ENCODE data around the gene DIDO1. TPM values are rescaled to one million over a fixed set of nuclear protein-coding genes. Genes with fewer than 3 reads are reported as not detected.

DIDO1 gene
- total and polyA plus RNA-seq, 2 of the 13 experiments (the other 11 are each of a cell fraction or from before 2014, with no cell fraction given): 75.0 to 75.1 TPM

DNA sequence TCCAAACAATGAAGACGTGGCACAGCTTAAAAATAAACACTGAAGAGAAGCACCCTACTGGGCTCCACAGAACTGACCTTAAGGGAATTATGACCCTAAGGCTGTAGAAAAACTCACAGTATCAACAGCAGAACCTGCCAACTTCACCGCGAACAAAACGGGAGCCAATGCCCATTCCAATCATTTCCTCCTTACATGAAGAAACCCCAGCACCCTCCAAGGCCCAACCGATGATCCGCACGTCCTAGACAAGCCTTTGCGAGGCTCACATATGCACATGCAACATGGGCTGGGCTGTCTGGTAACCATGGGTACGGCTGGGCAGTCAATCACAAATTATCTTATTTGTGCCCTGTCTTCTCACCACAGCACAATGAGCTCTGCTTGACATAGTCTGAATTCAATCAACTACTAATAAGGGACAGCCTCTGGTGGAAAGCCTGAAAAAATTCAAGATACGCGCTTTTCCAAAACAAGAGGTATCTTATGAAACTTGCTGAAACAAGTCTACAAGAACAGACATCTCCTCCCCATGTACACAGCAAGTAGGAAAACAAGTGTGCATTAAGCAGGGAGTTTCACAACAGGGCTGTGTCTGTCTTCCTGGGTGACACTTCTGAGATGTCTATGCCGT lies 1.7 kb downstream of the DIDO1 start (continued):
- TF ChIP-seq, protein P1, sequence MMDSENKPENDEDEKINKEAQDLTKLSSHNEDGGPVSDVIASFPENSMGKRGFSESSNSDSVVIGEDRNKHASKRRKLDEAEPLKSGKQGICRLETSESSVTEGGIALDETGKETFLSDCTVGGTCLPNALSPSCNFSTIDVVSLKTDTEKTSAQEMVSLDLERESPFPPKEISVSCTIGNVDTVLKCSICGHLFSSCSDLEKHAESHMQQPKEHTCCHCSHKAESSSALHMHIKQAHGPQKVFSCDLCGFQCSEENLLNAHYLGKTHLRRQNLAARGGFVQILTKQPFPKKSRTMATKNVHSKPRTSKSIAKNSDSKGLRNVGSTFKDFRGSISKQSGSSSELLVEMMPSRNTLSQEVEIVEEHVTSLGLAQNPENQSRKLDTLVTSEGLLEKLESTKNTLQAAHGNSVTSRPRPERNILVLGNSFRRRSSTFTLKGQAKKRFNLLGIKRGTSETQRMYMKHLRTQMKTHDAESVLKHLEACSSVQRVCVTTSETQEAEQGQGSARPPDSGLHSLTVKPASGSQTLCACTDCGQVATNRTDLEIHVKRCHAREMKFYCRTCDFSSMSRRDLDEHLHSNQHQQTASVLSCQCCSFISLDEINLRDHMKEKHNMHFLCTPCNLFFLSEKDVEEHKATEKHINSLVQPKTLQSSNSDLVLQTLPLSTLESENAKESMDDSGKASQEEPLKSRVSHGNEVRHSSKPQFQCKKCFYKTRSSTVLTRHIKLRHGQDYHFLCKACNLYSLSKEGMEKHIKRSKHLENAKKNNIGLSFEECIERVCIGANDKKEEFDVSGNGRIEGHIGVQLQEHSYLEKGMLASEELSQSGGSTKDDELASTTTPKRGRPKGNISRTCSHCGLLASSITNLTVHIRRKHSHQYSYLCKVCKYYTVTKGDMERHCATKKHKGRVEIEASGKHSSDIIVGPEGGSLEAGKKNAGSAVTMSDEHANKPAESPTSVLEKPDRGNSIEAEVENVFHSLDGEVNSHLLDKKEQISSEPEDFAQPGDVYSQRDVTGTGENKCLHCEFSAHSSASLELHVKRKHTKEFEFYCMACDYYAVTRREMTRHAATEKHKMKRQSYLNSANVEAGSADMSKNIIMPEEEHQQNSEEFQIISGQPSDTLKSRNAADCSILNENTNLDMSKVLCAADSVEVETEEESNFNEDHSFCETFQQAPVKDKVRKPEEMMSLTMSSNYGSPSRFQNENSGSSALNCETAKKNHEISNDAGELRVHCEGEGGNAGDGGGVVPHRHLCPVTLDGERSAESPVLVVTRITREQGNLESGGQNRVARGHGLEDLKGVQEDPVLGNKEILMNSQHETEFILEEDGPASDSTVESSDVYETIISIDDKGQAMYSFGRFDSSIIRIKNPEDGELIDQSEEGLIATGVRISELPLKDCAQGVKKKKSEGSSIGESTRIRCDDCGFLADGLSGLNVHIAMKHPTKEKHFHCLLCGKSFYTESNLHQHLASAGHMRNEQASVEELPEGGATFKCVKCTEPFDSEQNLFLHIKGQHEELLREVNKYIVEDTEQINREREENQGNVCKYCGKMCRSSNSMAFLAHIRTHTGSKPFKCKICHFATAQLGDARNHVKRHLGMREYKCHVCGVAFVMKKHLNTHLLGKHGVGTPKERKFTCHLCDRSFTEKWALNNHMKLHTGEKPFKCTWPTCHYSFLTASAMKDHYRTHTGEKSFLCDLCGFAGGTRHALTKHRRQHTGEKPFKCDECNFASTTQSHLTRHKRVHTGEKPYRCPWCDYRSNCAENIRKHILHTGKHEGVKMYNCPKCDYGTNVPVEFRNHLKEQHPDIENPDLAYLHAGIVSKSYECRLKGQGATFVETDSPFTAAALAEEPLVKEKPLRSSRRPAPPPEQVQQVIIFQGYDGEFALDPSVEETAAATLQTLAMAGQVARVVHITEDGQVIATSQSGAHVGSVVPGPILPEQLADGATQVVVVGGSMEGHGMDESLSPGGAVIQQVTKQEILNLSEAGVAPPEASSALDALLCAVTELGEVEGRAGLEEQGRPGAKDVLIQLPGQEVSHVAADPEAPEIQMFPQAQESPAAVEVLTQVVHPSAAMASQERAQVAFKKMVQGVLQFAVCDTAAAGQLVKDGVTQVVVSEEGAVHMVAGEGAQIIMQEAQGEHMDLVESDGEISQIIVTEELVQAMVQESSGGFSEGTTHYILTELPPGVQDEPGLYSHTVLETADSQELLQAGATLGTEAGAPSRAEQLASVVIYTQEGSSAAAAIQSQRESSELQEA (CRISPR knock-in tag; IDR thresholded peaks at IDR 0.05; ENCODE audit: not compliant biosample characterization): no peak
- TF ChIP-seq, protein P2, sequence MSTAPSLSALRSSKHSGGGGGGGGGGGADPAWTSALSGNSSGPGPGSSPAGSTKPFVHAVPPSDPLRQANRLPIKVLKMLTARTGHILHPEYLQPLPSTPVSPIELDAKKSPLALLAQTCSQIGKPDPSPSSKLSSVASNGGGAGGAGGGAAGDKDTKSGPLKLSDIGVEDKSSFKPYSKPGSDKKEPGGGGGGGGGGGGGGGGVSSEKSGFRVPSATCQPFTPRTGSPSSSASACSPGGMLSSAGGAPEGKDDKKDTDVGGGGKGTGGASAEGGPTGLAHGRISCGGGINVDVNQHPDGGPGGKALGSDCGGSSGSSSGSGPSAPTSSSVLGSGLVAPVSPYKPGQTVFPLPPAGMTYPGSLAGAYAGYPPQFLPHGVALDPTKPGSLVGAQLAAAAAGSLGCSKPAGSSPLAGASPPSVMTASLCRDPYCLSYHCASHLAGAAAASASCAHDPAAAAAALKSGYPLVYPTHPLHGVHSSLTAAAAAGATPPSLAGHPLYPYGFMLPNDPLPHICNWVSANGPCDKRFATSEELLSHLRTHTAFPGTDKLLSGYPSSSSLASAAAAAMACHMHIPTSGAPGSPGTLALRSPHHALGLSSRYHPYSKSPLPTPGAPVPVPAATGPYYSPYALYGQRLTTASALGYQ (CRISPR knock-in tag; IDR thresholded peaks at IDR 0.05): no peak
- TF ChIP-seq, protein P3, sequence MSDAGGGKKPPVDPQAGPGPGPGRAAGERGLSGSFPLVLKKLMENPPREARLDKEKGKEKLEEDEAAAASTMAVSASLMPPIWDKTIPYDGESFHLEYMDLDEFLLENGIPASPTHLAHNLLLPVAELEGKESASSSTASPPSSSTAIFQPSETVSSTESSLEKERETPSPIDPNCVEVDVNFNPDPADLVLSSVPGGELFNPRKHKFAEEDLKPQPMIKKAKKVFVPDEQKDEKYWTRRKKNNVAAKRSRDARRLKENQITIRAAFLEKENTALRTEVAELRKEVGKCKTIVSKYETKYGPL (CRISPR knock-in tag; IDR thresholded peaks at IDR 0.05): no peak
- TF ChIP-seq, protein P4, sequence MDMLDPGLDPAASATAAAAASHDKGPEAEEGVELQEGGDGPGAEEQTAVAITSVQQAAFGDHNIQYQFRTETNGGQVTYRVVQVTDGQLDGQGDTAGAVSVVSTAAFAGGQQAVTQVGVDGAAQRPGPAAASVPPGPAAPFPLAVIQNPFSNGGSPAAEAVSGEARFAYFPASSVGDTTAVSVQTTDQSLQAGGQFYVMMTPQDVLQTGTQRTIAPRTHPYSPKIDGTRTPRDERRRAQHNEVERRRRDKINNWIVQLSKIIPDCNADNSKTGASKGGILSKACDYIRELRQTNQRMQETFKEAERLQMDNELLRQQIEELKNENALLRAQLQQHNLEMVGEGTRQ (IDR thresholded peaks at IDR 0.05; ENCODE audit: low read depth, low read length): no peak
- TF ChIP-seq, protein P4 (CRISPR knock-in tag; IDR thresholded peaks at IDR 0.05; ENCODE audit: borderline replicate concordance): no peak
- TF ChIP-seq ZNF644 (CRISPR knock-in tag; IDR thresholded peaks at IDR 0.05; ENCODE audit: low read depth) (no peak), ZSCAN25 (CRISPR knock-in tag; IDR thresholded peaks at IDR 0.05) (no peak), LCORL (IDR thresholded peaks at IDR 0.05) (no peak), LCORL (CRISPR knock-in tag; IDR thresholded peaks at IDR 0.05) (peak; percentile 13; the same call in 1 of the 2 replicates), FOXA3 (CRISPR knock-in tag; IDR thresholded peaks at IDR 0.05) (peak; percentile 60), ATF1 (CRISPR knock-in tag; IDR thresholded peaks at IDR 0.05) (no peak), HES4 (CRISPR knock-in tag; IDR thresholded peaks at IDR 0.05; ENCODE audit: borderline replicate concordance) (no peak)
- TF ChIP-seq, protein P5, sequence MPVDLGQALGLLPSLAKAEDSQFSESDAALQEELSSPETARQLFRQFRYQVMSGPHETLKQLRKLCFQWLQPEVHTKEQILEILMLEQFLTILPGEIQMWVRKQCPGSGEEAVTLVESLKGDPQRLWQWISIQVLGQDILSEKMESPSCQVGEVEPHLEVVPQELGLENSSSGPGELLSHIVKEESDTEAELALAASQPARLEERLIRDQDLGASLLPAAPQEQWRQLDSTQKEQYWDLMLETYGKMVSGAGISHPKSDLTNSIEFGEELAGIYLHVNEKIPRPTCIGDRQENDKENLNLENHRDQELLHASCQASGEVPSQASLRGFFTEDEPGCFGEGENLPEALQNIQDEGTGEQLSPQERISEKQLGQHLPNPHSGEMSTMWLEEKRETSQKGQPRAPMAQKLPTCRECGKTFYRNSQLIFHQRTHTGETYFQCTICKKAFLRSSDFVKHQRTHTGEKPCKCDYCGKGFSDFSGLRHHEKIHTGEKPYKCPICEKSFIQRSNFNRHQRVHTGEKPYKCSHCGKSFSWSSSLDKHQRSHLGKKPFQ (CRISPR knock-in tag; IDR thresholded peaks at IDR 0.05; ENCODE audit: insufficient replicate concordance): no peak

All from HepG2 (cell line).